Mucosa of descending colon (tissue), 3 donors: Measurements from ENCODE around the gene ITGAL. TPM values are rescaled to one million over a fixed set of nuclear protein-coding genes. Genes with fewer than 3 reads are reported as not detected.

Experiments used
- ATAC-seq: fragments of 200-7000 bp; cut with Tn5 transposase; one replicate; pipeline ENCODE4 v1.9.1; 2020; ENCODE audit warnings: mild to moderate bottlenecking, moderate library complexity
- DNase-seq, 3 donors: peaks; one replicate each; pipeline ENCODE4 v3.0.0-alpha.2; 2020
- H3K36me3 ChIP-seq: fragments of 200-600 bp; one replicate; pipeline ENCODE4 v1.8.0; 2021; ENCODE audit warnings: low read depth, mild to moderate bottlenecking
- H3K4me1 ChIP-seq: fragments of 200-600 bp; one replicate; pipeline ENCODE4 v1.8.0; 2021; ENCODE audit warnings: low read depth, mild to moderate bottlenecking
- H3K4me3 ChIP-seq: fragments of 200-600 bp; one replicate; pipeline ENCODE4 v1.8.0; 2021; ENCODE audit warnings: mild to moderate bottlenecking
- H3K9me3 ChIP-seq: fragments of 200-600 bp; one replicate; pipeline ENCODE4 v1.8.0; 2021; ENCODE audit warnings: mild to moderate bottlenecking
- CTCF ChIP-seq: fragments of 200-600 bp; IDR thresholded peaks from one replicate; pipeline ENCODE4 v1.8.0; 2022; ENCODE audit warnings: antibody characterized with exemption, mild to moderate bottlenecking
- intact Hi-C, 2 donors: fragments of 100-400 bp; cut with DNase I in 1 of 2; cut with micrococcal nuclease in 1 of 2; formaldehyde crosslinking; loops; one replicate each; pipeline versions ENCODE4 v1.11.0 to v1.11.1; 2022; cut with DNase I, micrococcal nuclease
- microRNA-seq: library from miRNA; unstranded; fragments of <30 nt; microRNA quantifications from one replicate; pipeline ENCODE4, GENCODE V29; 2019
- total RNA-seq, 3 donors: library from RNA; stranded (reverse); fragmentation: NEBNext Ultra II Directional in 2 of 3; extraction: Animal tissue kit (Norgen Biotek cat#: 25700) in 2 of 3; gene quantifications; one replicate each; pipeline versions ENCODE4 v1.2.1 to v1.2.4, GENCODE V29; 2021 to 2023
- donor health status: DM: no; HTN: no; CAD: no; lungs with moderate emphysema.
- donor health status: DM: no; HTN: no; CAD: no.
- donor health status: DM: no; HTN: yes; CAD: no.

ITGAL gene
- total RNA-seq, 3 donors from 2014 or later: 8.1 to 14.8 (median 8.5) TPM

- ATAC-seq: no peak
- Histone ChIP-seq H3K36me3 (no peaks in the 10 kb centered on the region), H3K9me3 (no peaks in the 10 kb centered on the region), H3K4me3 (no peak overlapping the region), H3K4me1 (peaks cover 27% of the 10 kb centered on the region)
- intact Hi-C loops: no loop called here
- no peak for TF ChIP-seq CTCF
- DNase-seq: no peak
Observed at GRCh38 chr16:30569281-30569680, 96.7 kb downstream of the ITGAL start.

- peaks cover 29% of the 10 kb centered on the region for H3K4me1 ChIP-seq
- intact Hi-C loops: loop anchor here in 1 of 2 donors (10.0 kb wide), 1 partner anchor 65 kb away; no protein-coding TSS in a partner anchor
- no peak for DNase-seq
- no peak overlapping the region for H3K4me3 ChIP-seq
- H3K9me3 ChIP-seq: no peaks in the 10 kb centered on the region
- no peak for ATAC-seq
- H3K36me3 ChIP-seq: no peaks in the 10 kb centered on the region
- TF ChIP-seq CTCF: no peak
Observed at GRCh38 chr16:30569746-30570635, 97.4 kb downstream of the ITGAL start.

GRCh38 chr16:30570636-30571444, 98.3 kb downstream of the ITGAL start:
- intact Hi-C loops: loop anchor here in 1 of 2 donors (10.0 kb wide), 1 partner anchor 64 kb away; no protein-coding TSS in a partner anchor
- DNase-seq: peak; percentile 47 to 63 (median 57)
- peak; percentile 6 for ATAC-seq
- TF ChIP-seq CTCF: no peak
- Histone ChIP-seq H3K9me3 (no peaks in the 10 kb centered on the region), H3K36me3 (no peaks in the 10 kb centered on the region), H3K4me3 (peak overlapping the region; percentile 50), H3K4me1 (peaks cover 33% of the 10 kb centered on the region)

- no peaks in the 10 kb centered on the region for H3K36me3 ChIP-seq
- H3K4me3 ChIP-seq: peak within 1 kb of the TSS; percentile 50
- ATAC-seq (peak; percentile 86), DNase-seq (peak; percentile 93 to 96 (median 95))
- TF ChIP-seq CTCF: no peak
- intact Hi-C loops: loop anchor here in 1 of 2 donors (10.0 kb wide), 1 partner anchor 63 kb away; no protein-coding TSS in a partner anchor
- no peaks in the 10 kb centered on the region for H3K9me3 ChIP-seq
- H3K4me1 ChIP-seq: peaks cover 33% of the 10 kb centered on the region
Observed at GRCh38 chr16:30571445-30572322, 99.1 kb downstream of the ITGAL start, which contains the start of gene ZNF688. ZNF688 (minus strand) TSS chr16:30571714; CDS start chr16:30571629, 85 bp downstream.

Small RNAs within 50 kb of the gene (microRNA-seq; reads per million reads assigned to microRNA genes)
- gene MIR4518: not detected

Other genes starting within 250 kb of the ITGAL start
- gene NPIPB13, start 224.3 kb upstream of the ITGAL start, total RNA-seq: 10 to 100 TPM; 15.3 to 28.5 (median 21.7) TPM
- 10 to 100 TPM; 53.4 to 57.9 (median 53.5) TPM for gene CD2BP2, start 117.4 kb upstream of the ITGAL start, total RNA-seq
- 10 to 100 TPM; 46.4 to 48.8 (median 47.5) TPM for gene TBC1D10B, start 102.2 kb upstream of the ITGAL start, total RNA-seq
- gene MYL11, start 97.9 kb upstream of the ITGAL start, total RNA-seq: 1 to 10 TPM in 2 of 3 donors, not detected in 1; 1.1 to 1.6 TPM
- gene SEPTIN1, start 90.2 kb upstream of the ITGAL start, total RNA-seq: 1 to 10 TPM; 5.6 to 6.1 (median 6.0) TPM
- 10 to 100 TPM in 1 of 3 donors, 1 to 10 TPM in 2; 6.5 to 13.7 (median 6.6) TPM for gene ZNF48, start 77.3 kb upstream of the ITGAL start, total RNA-seq
- gene ZNF771, start 65.1 kb upstream of the ITGAL start, total RNA-seq: 10 to 100 TPM in 1 of 3 donors, 1 to 10 TPM in 2; 3.8 to 11.6 (median 4.3) TPM
- gene DCTPP1, start 42.7 kb upstream of the ITGAL start, total RNA-seq: 10 to 100 TPM; 43.7 to 95.8 (median 89.1) TPM
- 100 to 1,000 TPM; 107 to 185 (median 142) TPM for gene SEPHS2, start 26.9 kb upstream of the ITGAL start, total RNA-seq
- 10 to 100 TPM; 53.9 to 70.1 (median 65.9) TPM for gene ZNF768, start 53.8 kb downstream of the ITGAL start, total RNA-seq
- 10 to 100 TPM in 2 of 3 donors, 1 to 10 TPM in 1; 9.2 to 13.8 (median 10.5) TPM for gene ZNF747, start 62.1 kb downstream of the ITGAL start, total RNA-seq
- 10 to 100 TPM; 11.2 to 20.2 (median 12.7) TPM for gene ZNF764, start 85.6 kb downstream of the ITGAL start, total RNA-seq
- 10 to 100 TPM; 17.0 to 23.0 (median 20.7) TPM for gene ZNF688, start 99.0 kb downstream of the ITGAL start, total RNA-seq
- gene ZNF785, start 113.0 kb downstream of the ITGAL start, total RNA-seq: 10 to 100 TPM; 14.7 to 28.4 (median 24.8) TPM
- 10 to 100 TPM in 2 of 3 donors, 1 to 10 TPM in 1; 7.6 to 10.7 (median 10.5) TPM for gene ZNF689, start 137.6 kb downstream of the ITGAL start, total RNA-seq
- gene PRR14, start 178.2 kb downstream of the ITGAL start, total RNA-seq: 10 to 100 TPM; 42.1 to 65.6 (median 45.6) TPM
- 10 to 100 TPM; 82.6 to 97.1 (median 85.8) TPM for gene FBRS, start 185.7 kb downstream of the ITGAL start, total RNA-seq
- gene SRCAP, start 226.4 kb downstream of the ITGAL start, total RNA-seq: 10 to 100 TPM; 64.8 to 88.9 (median 65.4) TPM